A673 (cell line): ENCODE results near the gene AFG1L. TPM values are rescaled to one million over a fixed set of nuclear protein-coding genes. Genes with fewer than 3 reads are reported as not detected.
A peak's percentile ranks its signal among the peaks of the same experiment; 100 is the strongest.

ENCODE experiments used
- BruUV-seq: library from RNA; stranded (reverse); fragments of 400-500 nt; replicated peaks from 2 replicates; lab custom pipeline; 2021; lab: Mats Ljungman, UMichigan
- CTCF ChIA-PET: fragments of 300-600 bp; sonication (Branson Sonifier 250); formaldehyde crosslinking; loops from one replicate; lab custom pipeline; 2022; ENCODE audit warnings: antibody characterized with exemption; lab: Charles Lee
- POLR2A ChIA-PET: fragments of 300-600 bp; sonication (Branson Sonifier 250); formaldehyde crosslinking; loops from one replicate; lab custom pipeline; 2022; ENCODE audit warnings: antibody characterized with exemption; ENCODE audit not compliant: low non-redundant PET; lab: Charles Lee
- DNase-seq: peaks from one replicate; pipeline ENCODE4 v3.0.0-alpha.2; 2015; ENCODE audit warnings: low spot score
- H3K27ac ChIP-seq: fragments of 200-600 bp; sonication (generic); 2 replicates; pipeline ENCODE4 v1.5.1; 2016; ENCODE audit warnings: mixed run types, low read depth, mild to moderate bottlenecking, mixed read lengths, antibody characterized with exemption, low read length; ENCODE audit not compliant: poor library complexity, severe bottlenecking
- H3K27me3 ChIP-seq: fragments of 200-600 bp; sonication (generic); replicated peaks from 2 replicates; pipeline ENCODE4 v1.6.1; 2017; ENCODE audit warnings: mixed run types, low read depth, mild to moderate bottlenecking, mixed read lengths, antibody characterized with exemption, low read length; ENCODE audit not compliant: insufficient read depth, poor library complexity
- H3K36me3 ChIP-seq: fragments of 200-600 bp; sonication (generic); 2 replicates; pipeline ENCODE4 v1.6.1; 2016; ENCODE audit warnings: mixed run types, mild to moderate bottlenecking, mixed read lengths, antibody characterized with exemption, low read length; ENCODE audit not compliant: insufficient read depth, poor library complexity, severe bottlenecking
- H3K4me1 ChIP-seq: fragments of 200-600 bp; sonication (generic); 2 replicates; pipeline ENCODE4 v1.6.1; 2017; ENCODE audit warnings: mixed run types, mild to moderate bottlenecking, mixed read lengths, antibody characterized with exemption, low read length; ENCODE audit not compliant: insufficient read depth, poor library complexity, severe bottlenecking
- H3K4me3 ChIP-seq: fragments of 200-600 bp; sonication (generic); 2 replicates; pipeline ENCODE4 v1.5.1; 2016; ENCODE audit warnings: low read depth, mixed run types, mild to moderate bottlenecking, mixed read lengths, low read length; ENCODE audit not compliant: poor library complexity, severe bottlenecking
- H3K9me3 ChIP-seq: fragments of 200-600 bp; sonication (generic); 2 replicates; pipeline ENCODE4 v1.6.1; 2016; ENCODE audit warnings: mixed run types, low read depth, mild to moderate bottlenecking, mixed read lengths, antibody characterized with exemption, low read length; ENCODE audit not compliant: poor library complexity, severe bottlenecking
- EZH2 ChIP-seq: fragments of 200-600 bp; sonication (generic); IDR thresholded peaks from 2 replicates; pipeline ENCODE4 v1.6.1; 2017; ENCODE audit warnings: borderline replicate concordance, low read depth, mild to moderate bottlenecking, mixed read lengths, antibody characterized with exemption, low read length; ENCODE audit not compliant: poor library complexity, severe bottlenecking
- intact Hi-C: fragments of 100-400 bp; cut with micrococcal nuclease; formaldehyde crosslinking; loops from one replicate; pipeline ENCODE4 v1.10.0; 2022; ENCODE audit not compliant: unreplicated experiment
- total RNA-seq: library from RNA; stranded (reverse); gene quantifications from 2 replicates; pipeline ENCODE4 v1.2.3, GENCODE V29; 2021
- TF ChIP-seq, protein P1 (sequence below): fragments of 300-800, 200-600 bp; sonication (generic); conservative IDR thresholded peaks from 2 replicates; pipeline ENCODE4 v1.5.1; 2017; ENCODE audit warnings: low read depth, mild to moderate bottlenecking, antibody characterized with exemption, low read length, moderate library complexity, mixed read lengths

The AFG1L gene
- total RNA-seq, 1 experiment from 2014 or later: 7.5 TPM

DNA sequence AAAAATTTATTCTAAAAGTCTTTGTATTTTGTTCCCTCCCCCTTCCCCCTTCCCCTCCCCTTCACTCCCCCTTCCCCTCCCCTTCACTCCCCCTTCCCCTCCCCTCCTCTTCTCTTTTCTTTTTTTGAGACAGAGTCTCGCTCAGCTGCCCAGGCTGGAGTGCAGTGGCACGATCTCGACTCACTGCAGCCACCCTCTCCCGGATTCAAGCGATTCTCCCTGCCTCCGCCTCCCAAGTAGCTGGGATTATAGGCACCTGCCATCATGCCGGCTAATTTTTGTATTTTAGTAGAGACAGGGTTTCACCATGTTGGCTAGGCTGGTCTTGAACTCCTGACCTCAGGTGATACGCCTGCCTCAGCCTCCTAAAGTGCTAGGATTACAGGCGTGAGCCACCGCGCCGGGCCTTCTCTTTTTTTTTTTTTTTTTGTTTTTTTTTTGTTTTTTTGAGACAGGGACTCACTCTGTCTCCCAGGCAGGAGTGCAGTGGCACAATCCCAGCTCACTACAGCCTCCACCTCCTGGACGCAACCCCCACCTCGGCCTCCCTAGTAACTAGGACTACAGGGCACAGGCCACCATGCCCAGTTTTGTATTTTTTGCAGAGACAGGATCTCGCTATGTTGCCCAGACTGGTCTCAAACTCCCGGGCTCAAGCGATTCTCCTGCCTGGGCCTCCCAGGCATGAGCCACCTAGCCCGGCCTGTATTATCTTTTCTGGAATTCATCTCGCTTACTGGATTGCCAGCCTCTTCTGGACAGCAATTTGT is 1.1 kb upstream of the AFG1L start:
- no TSS peak for BruUV-seq
- no peak overlapping the region for H3K27ac ChIP-seq
- H3K27me3 ChIP-seq: no peaks in the 10 kb centered on the region
- DNase-seq: peak; percentile 4
- H3K4me3 ChIP-seq: peak overlapping the region; percentile 68
- H3K36me3 ChIP-seq: no peaks in the 10 kb centered on the region
- POLR2A ChIA-PET: no interaction called here
- peaks cover 10% of the 10 kb centered on the region for H3K4me1 ChIP-seq
- CTCF ChIA-PET: no interaction called here
- intact Hi-C loops: no loop called here
- H3K9me3 ChIP-seq: no peaks in the 10 kb centered on the region
- TF ChIP-seq EZH2: no peak
- TF ChIP-seq, protein P1, sequence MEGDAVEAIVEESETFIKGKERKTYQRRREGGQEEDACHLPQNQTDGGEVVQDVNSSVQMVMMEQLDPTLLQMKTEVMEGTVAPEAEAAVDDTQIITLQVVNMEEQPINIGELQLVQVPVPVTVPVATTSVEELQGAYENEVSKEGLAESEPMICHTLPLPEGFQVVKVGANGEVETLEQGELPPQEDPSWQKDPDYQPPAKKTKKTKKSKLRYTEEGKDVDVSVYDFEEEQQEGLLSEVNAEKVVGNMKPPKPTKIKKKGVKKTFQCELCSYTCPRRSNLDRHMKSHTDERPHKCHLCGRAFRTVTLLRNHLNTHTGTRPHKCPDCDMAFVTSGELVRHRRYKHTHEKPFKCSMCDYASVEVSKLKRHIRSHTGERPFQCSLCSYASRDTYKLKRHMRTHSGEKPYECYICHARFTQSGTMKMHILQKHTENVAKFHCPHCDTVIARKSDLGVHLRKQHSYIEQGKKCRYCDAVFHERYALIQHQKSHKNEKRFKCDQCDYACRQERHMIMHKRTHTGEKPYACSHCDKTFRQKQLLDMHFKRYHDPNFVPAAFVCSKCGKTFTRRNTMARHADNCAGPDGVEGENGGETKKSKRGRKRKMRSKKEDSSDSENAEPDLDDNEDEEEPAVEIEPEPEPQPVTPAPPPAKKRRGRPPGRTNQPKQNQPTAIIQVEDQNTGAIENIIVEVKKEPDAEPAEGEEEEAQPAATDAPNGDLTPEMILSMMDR: no peak

DNA sequence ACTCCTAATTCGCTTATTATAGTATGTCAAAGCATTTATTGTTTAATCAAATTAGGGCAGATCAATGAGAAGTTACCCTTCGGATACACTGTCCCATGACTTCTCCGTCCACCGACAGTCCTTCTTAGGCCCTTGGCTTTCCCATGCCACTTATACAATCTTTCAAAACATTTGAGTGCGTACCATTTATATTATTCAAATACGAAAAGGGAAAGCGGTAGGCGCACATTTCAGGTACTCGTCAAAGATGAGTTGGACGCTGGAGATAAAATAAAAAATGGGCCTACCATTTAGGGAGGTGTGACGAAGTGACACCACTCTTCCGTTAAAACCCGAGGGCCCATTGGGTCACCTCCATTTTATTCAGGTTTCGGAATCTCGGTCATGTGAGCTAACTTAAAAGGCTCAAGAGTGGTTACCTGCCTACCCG is 542 bp upstream of the AFG1L start:
- DNase-seq: no peak

DNA sequence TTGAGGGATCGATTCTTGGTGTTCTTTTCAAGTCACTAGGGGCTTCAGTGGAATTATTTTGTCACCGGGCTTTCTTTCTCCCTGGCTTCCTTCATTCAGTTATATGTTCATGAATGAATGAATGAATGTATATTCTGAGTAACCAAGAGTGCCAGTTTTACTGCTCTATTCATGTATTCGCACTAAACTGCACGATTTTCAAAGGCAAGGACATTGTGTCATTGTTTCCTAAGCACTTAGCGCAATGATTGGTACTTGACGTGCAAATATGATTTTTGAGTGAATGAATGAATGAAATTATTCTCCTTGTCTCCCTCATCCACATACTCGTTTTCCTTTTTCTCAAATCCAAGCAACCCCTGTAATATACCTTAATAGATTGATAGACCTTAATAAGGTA is 822 bp downstream of the AFG1L start:
- Histone ChIP-seq H3K27ac (peak overlapping the region; percentile 88), H3K36me3 (no peaks in the 10 kb centered on the region), H3K27me3 (no peaks in the 10 kb centered on the region), H3K4me3 (peak overlapping the region; percentile 68), H3K4me1 (peaks cover 10% of the 10 kb centered on the region), H3K9me3 (no peaks in the 10 kb centered on the region)
- TF ChIP-seq, protein P1: no peak
- TF ChIP-seq EZH2: no peak
- peak; percentile 15 for DNase-seq
- POLR2A ChIA-PET: no interaction called here
- no TSS peak for BruUV-seq
- intact Hi-C loops: no loop called here
- CTCF ChIA-PET: no interaction called here

More for the DNA sequence above, 542 bp upstream of the AFG1L start:
- CTCF ChIA-PET: no interaction called here
- H3K27me3 ChIP-seq: no peaks in the 10 kb centered on the region
- peak overlapping the region; percentile 88 for H3K27ac ChIP-seq
- BruUV-seq: no TSS peak
- TF ChIP-seq EZH2: no peak
- TF ChIP-seq, protein P1: no peak
- H3K36me3 ChIP-seq: no peaks in the 10 kb centered on the region
- intact Hi-C loops: no loop called here
- peak overlapping the region; percentile 68 for H3K4me3 ChIP-seq
- peaks cover 10% of the 10 kb centered on the region for H3K4me1 ChIP-seq
- POLR2A ChIA-PET: interaction anchor here (0.6 kb wide), 1 partner anchor 47 kb away, joined by 3 read pairs; no protein-coding TSS in a partner anchor
- no peaks in the 10 kb centered on the region for H3K9me3 ChIP-seq
